ENCODE measurements around the gene TCEA2.

TCEA2 gene

GRCh38 chr20:64048402-64049044 is 14.5 kb upstream of the TCEA2 start:
- DNase-seq (ENCODE audit: low spot score) (no peak), FAIRE-seq (no peak)

GRCh38 chr20:64049060-64049877 is 13.7 kb upstream of the TCEA2 start, which contains the start of gene SOX18:
SOX18 (minus strand) TSS chr20:64049639; CDS start chr20:64049516, 123 bp downstream.
- DNase-seq (ENCODE audit: low spot score) = no peak
- FAIRE-seq = no peak

GRCh38 chr20:64049878-64050260 is 13.1 kb upstream of the TCEA2 start:
- DNase-seq (ENCODE audit: low spot score) (no peak), FAIRE-seq (no peak)

GRCh38 chr20:64050261-64051032 is 12.6 kb upstream of the TCEA2 start:
- FAIRE-seq = no peak
- DNase-seq (ENCODE audit: low spot score) = no peak

- FAIRE-seq (no peak), DNase-seq (ENCODE audit: low spot score) (no peak)
Observed at GRCh38 chr20:64051033-64051452, 12.0 kb upstream of the TCEA2 start.

GRCh38 chr20:64051561-64052325 is 11.3 kb upstream of the TCEA2 start:
- FAIRE-seq (no peak), DNase-seq (ENCODE audit: low spot score) (no peak)

GRCh38 chr20:64052326-64052722 is 10.7 kb upstream of the TCEA2 start:
- DNase-seq (ENCODE audit: low spot score) (no peak), FAIRE-seq (no peak)

GRCh38 chr20:64052987-64053840 is 9.8 kb upstream of the TCEA2 start:
- no peak for DNase-seq (ENCODE audit: low spot score)

GRCh38 chr20:64053841-64054661 is 8.9 kb upstream of the TCEA2 start:
- FAIRE-seq (no peak), DNase-seq (ENCODE audit: low spot score) (peak; percentile 41)

More at GRCh38 chr20:64052987-64053840, 9.8 kb upstream of the TCEA2 start:
- no peak for FAIRE-seq

- FAIRE-seq = no peak
Observed at GRCh38 chr20:64055396-64055892, 7.6 kb upstream of the TCEA2 start.

GRCh38 chr20:64055893-64056638 is 6.9 kb upstream of the TCEA2 start:
- FAIRE-seq (no peak), DNase-seq (ENCODE audit: low spot score) (peak; percentile 43)

More at GRCh38 chr20:64055396-64055892, 7.6 kb upstream of the TCEA2 start:
- no peak for DNase-seq (ENCODE audit: low spot score)

GRCh38 chr20:64056639-64056888 is 6.4 kb upstream of the TCEA2 start:
- DNase-seq (ENCODE audit: low spot score) (no peak), FAIRE-seq (no peak)

GRCh38 chr20:64056889-64057627 is 5.9 kb upstream of the TCEA2 start:
- DNase-seq (ENCODE audit: low spot score) (no peak), FAIRE-seq (no peak)

GRCh38 chr20:64057628-64058498 is 5.1 kb upstream of the TCEA2 start:
- FAIRE-seq (no peak), DNase-seq (ENCODE audit: low spot score) (peak; percentile 40)

GRCh38 chr20:64058536-64058935 is 4.5 kb upstream of the TCEA2 start:
- DNase-seq (ENCODE audit: low spot score) = peak; percentile 48

GRCh38 chr20:64062276-64062595 is 762 bp upstream of the TCEA2 start:
- DNase-seq (ENCODE audit: low spot score) = no peak
- no peak for FAIRE-seq

More at GRCh38 chr20:64058536-64058935, 4.5 kb upstream of the TCEA2 start:
- no peak for FAIRE-seq
